NCI-H2227 (cell line): Measurements from ENCODE around the gene ERC1.

Experiments
- DNase-seq: peaks from one replicate; lab custom pipeline; 2025; ENCODE audit not compliant: unreplicated experiment; lab: John Stamatoyannopoulos, UW

The ERC1 gene

DNA sequence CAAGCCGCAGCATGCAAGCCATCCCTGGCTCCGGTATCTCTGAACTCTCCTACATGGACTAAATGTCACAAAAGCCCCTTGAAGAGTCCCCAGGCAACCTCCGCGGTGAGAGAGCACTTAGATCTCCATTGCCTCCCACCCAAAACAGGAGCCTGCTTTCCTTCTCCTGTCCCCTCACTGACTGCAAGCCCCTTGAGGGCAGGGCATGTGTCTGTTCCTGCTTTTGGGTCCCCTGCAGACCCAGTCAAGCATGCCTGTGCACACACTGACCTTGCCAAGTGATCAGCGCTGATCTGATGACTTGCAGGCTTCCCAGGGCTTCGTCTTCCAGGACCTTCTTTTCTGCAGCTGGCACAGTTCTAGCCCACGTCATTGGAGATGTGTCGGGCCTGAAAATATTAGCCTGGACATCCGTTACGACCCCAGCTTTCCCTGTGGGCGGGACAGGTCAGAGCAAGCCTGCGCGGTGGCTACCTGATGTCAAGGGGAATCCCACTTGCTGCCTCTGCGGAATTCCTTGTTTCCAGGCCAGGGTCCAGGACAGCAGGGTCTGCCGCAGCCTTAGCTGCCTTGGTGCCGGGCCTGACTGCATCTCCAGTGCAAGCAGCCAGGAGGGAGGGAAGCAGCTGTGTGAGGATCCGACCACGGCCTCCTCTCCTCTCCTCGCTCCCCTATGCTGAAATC lies 510.8 kb downstream of the ERC1 start:
- no peak for DNase-seq

DNA sequence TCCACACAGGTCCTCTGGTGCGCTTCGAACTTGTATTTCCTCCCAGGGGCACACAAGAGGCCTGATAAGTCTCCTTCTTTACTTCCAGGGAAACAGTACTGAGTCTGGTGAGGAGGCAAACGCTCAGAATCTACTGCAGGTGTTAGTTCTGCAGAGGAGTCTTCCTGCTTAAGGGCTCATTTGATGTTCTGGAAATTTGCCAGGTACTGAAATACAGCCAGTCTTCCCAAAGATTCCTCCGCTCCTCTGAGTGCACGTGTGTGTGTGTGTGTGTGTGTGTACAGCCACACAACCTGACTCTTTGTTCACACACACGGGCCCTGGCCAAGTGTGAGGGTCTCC lies 511.3 kb downstream of the ERC1 start:
- DNase-seq, result peak; percentile 31

DNA sequence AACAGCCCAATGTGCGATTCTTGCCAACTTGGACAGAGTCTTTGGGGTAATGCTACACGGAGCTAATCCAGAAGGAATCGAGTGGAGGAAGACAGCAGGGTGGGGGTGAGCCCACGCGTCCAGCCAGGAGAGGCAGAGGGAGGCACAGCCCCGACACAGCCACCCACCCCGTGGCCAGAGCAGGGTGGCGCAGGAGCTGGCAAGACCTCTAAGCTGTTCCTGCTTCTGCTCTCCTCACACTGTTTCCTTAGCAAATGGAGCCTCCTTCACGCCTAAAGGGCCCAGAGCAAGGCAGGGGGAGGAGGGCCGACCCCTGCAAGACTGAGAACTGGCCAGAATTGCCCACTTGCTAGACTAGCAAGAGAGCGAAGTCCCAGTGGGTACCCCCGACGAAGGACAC lies 511.8 kb downstream of the ERC1 start:
- no peak for DNase-seq

DNA sequence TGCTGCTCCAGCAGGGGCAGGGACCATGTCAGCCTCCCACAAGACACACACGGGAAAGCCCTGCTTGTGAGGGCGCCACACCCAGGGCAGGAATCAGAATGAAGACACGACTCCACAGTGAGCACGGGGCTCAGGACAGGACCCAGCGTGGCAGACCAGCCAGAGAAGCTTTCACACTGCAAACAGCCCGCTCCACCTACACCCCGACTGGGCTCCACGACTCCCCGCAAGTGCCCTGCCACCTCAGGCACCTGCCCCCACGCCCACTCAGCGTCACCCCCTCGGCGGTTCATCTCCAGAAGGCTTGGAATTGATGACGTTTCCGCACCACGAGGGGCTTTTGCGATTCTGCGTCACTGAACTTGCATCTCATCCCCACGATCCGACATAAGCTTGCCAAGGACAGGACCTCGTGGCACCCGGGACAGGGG lies 512.3 kb downstream of the ERC1 start:
- no peak for DNase-seq

DNA sequence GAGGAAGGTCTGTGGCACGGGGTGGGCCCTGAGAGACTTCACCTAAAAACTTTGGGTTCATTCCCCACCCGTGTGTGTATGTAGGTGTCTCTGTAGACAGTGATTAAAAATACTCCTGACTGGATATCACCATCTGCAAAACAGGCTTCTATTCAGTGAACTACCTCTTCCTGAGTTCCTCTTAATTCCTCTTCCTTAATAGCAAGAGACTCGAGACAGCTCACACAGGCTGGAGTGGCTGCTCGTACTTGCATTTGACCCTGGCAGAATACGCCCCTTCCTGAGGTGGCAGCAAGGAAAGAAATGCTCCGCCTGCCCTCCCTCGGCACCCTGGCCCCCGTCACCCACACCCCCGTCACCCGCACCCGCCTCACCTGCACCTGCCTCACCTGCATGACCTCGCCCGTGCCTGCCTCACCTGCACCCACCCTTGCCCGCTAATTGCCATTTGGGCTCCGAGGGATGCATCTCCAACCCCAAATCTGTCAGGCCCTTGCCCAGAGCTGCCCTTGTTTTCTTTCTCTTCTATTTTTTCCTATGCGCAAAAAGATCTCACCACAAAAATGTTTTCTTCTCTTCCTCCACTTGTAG lies 513.4 kb downstream of the ERC1 start:
- no peak for DNase-seq

DNA sequence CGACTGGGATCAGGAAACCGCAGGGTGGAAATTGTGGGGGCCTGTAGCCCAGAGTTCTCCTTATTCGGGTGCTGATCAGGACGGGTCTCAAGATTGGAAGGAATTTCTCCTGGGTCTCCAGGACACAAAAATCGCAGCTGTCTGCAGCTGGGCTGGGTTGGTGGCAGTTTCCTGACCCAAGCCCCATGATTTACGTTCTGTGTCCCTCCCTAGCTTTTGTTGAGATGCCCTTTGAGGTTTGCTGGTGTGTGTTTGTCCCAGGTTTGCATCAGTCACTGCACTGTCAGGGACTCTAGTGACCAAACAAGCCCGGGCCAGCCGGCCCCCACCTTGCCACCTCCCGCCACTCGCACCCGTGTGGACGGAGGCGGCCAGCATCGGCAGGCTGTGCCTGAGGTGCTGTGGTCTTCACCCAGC lies 513.9 kb downstream of the ERC1 start:
- no peak for DNase-seq

DNA sequence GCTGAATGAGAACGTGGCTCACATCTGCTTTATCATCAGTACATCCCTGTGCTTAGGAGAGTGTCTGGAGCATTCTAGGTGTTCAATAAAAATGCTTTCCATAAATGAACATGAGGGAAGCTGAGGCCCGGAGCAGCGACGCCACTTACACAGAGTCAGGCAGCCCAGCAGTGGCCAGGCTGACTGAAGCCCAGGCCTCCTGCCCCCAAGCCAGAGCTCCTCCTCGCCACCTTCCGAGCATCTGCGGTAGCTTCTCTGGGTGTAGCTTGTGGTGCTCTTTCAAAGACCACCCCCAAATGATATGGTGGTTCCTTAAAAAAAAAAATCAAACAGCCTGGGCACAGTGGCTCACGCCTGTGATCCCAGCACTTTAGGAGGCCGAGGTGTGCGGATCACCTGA lies 514.6 kb downstream of the ERC1 start:
- DNase-seq, result no peak

DNA sequence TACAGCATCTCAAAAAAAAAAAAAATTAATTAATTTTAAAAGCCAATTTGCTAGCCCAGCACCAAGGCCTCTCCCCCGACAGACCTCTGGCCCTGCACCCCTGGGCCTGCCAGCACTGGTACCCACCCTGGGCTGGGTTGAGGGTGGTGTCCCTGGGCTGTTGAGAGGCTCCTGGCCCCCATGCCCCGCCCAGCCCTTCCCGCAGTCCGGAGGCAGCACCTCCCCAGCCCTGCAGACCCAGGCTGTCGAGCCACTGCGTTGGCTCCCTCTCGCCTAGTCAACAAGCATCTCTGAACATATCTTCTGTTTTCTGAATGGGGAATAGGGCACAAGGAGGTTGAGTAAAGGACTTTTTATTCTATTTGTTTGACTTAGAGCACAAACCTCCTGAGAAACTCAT lies 516.3 kb downstream of the ERC1 start:
- no peak for DNase-seq

DNA sequence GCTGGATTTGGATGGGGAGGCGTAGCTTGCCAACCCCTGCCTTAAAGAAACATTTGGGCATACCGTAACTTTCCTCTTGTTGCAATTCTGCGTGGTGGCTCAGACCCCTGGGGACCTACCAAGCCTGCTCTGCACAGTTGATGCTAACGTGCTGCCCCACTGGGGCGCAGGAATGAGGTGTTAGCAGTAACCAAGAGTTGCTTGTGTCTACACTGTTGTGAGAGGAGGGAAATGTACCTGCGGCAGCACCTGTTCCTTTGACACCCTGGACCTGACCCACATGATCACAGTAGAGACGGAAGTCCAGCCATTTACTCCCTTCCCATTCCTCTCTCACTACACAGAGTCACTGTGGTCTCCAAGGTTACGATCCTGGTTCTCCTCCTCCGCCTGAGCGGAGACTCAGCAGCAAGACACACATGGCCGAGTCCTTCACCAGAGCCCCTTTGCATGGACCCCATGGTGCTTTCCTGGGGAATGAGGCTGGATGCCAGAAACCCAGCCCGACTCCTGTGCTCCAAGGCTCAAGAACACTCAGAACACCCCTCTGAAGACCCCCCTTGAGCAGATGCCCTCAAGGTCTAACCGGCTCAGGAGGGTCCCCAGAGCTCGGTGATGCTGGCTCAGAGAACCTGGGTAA lies 518.5 kb downstream of the ERC1 start:
- DNase-seq, result no peak

DNA sequence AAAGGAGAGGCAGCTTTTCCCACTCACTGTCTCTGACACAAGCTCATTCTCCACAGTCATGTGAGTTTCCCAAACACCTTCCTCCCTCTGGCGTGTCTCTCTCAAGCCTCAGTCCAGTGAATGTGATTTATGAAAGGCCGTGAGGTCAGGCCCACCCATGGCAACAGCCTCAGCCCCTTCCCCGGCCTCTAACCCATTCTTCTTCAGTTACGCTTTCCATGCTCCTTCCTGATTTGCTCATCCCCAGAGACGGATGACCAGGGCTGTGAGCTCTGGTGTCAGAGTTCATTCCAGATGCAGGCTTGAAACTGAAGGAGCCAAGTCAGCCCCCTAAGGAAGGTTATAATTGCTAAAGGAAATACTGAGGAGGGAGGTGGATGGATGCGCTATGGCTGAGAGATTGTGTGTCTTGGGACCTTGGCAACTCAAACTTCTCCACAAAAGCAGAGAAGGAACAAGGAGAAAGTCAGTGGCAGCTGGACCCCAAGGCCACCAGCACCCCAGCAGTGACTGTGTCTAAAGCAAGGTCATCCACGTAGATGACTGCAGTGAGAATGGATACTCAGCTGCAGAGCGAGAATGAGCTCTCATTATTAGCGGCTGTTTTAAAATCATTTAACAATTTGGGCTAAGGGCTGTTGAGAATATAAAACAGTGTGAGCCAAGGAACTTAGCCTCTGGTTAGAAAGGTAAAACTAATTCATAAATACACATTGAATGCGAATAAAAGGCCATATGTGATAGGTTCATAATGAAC lies 519.2 kb downstream of the ERC1 start:
- DNase-seq, result no peak

DNA sequence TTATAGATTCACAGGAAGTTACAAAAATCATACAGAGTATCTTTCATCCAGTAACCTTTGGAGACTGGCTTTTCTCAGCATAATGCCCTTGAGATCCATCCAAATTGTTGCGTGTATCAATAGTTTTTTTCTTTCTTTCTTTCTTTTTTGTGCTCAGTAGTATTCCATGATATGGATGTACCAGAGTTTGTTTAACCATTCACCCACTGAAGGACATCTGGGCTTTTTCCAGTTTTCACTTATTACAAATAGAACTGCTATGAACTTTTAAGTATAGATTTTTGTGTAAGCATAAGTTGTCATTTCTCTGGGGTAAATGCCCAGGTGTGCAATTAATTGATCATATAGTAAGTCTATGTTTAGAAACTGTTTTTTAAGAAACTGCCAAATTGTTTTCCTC lies 524.0 kb downstream of the ERC1 start:
- DNase-seq, result no peak

DNA sequence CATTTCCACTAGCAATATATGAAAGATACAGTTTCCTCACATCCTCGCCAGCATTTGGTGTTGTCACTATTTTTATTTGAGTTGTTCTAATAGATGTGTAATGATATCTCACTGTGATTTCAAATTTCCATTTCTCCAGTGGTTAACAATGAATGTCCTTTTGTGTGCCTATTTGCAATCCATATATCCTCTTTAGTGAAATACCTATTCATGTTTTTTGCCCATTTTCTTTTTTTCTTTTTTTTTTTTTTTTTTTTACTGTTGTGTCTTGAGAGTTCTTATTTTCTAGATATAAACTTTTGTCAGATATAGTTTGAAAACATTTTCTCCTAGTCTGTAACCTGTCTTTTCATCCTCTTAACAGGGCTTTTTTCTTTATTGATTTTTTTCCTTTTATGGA lies 524.4 kb downstream of the ERC1 start:
- no peak for DNase-seq

DNA sequence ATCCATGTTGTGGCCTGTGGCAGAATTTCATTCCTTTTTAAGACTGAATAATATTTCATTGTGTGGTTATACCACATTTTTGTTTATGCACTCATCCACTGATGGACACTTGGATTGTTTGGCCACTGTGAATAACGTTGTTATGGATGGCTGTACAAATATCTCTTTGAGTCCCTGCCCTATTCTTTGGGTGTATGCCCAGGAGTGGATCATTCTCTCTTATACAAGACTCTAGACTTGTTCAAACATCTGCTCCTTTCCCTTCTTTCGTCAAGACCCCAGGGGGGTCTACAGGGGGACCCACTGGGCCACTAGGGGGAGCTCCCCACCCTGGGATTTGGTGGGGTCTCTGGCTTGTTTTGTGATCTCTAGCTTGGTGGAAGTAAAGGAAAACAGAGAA lies 526.0 kb downstream of the ERC1 start:
- DNase-seq, result no peak

DNA sequence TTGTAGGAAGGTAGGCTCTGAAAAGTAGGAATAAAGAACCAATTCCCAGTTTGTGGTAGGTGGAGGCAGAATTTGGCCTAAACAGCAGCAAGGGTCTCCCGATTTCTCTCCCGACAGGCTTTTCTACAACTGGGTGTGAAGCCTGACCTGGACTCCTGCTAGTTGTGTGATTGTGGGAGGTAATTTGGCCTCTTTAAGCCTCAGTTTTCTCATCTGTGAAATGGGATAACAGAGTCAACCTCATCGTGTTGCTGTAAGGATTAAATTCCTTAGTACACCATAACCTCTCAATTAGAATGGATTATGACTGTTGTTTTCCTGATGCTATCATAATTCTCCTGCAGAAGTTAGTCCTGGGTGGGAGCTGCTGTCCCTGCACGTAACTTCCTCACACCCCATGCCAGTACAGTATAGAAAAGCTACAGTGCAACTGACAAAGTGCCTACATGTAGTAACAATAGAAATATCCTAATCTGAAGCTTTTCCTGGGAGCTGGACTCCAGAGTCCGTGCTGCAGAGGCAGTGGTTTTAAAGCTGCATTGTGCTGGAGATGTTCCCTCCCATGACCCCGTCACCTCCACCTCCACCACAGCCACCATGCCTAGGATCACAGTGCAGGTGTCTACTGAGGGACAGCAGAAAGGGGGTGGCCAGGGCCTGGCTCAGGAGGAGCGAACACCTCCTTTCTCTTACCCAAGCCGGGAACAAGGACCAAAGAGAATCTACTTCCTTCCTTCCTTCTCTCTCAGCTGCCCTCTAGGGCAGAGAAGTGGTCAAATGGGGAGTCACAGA lies 526.9 kb downstream of the ERC1 start:
- no peak for DNase-seq

DNA sequence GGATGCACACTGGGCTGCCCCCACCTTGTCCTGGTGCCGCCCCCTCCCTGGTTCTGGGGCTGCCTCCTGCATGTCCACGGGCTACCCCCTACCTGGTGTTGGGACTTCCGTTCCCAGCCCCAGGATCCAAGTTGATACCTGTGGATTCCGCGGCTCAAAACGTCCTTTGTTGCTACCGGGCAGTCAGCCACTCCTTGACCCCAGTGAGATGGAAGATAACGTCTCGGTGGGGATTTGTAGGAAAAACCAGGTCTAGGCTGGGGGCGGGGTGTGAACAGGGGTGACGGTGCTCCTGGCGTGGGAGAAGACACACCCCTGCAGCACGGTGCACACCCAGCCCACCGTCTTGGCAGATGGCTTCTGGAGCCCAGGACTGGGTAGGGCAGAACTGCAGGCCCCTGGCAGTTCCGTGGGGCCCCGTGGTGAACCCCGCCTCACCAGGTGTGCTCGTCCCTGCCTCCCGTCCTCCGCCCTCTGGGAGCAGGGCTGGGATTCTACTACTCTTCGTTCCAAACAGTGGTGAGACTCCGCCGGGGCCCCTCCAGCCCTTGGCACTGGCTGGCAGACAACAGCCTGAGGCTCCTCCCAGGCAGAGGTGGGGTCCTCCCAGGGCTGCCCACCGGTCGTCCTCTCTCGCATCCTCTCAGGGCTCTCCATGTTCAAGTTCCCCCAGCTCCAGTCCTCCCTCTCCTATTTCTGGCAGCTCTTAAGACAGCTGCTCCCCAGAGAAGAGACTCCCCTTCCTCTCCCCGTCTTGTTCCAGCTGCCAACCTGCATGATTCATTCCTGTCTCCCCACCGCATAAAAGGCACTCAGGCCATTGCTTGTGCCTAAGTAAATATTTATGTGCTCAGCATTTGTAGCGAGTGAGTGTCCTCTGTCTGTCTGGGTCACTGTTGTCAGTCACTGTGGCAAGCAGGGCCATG lies 527.8 kb downstream of the ERC1 start:
- no peak for DNase-seq

DNA sequence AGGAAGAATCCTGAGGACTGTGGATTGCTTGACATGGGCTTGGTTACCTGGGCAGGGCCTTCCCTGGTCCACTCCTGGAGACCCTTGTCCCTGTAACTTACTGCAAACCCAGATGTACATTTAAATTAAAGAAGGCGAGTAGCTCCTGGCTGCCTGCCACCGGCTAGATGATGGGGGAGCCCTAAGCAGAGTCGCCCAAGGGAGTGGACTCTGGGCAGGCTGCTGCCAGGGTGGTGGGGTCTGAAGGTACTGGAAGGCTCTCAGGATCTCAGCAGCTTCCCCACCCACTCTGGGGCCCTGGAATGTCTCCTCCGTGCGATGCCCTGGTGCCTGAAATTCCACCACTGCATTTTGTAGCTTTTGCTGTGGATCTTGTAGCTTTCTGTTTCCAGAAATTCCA lies 528.6 kb downstream of the ERC1 start:
- no peak for DNase-seq

DNA sequence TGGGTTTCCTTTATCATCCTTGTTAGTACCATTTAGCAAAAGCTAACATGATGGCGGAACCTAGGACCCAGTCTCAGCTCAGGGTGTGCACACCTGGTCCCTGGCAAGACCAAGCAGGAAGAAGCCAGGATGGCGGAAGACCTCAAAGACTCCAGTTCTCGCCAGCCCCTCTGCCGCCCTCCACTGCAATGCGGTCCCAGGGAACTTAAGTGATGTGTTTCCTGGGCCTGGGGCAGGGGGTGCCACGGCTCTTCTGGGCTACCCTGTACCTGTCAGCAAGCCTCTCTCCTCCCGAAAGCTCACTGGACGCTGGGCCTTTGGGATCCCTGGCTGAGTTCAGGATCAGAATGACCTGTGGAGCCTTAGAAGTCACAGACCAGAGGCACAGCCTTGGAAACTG lies 532.0 kb downstream of the ERC1 start:
- DNase-seq, result no peak

DNA sequence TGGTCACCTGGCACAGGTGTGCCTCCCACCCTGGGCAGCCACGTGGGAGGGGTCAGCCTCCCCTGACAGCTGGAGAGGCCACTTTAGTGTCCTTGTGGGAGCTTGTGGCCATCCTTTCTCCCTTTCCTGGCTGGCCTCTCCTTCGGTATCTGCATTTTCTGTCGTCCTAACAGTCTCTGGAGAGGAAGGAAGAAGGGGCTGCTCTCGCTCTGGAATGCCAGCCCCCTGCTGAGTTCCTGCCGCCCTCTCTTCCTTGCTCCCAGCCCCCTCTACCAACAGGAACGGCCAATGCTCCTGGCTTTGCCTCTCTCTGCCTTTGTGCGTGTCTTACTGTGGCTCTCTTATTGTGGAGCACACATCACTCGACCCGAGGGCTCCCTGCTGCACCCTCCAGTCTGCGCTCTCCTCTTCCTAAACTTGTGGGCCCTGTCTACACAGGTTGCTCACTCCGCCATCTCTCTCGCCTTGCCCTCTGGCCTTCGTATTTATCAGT lies 532.6 kb downstream of the ERC1 start:
- DNase-seq, result no peak

DNA sequence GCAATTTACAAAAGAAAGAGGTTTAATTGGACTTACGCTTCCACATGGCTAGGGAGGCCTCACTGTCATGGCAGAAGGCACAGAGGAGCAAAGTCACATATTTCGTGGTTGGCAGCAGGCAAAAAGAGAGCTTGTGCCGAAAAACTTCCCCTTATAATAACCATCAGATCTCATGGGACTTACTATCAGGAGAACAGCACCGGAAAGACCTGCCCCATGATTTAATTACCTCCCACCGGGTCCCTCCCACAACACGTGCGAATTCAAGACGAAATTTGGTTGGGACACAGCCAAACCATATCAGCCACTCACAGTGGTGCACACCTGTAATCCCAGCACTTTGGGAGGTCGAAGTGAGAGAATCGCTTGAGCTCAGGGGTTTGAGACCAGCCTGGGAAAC lies 534.8 kb downstream of the ERC1 start:
- DNase-seq, result no peak

DNA sequence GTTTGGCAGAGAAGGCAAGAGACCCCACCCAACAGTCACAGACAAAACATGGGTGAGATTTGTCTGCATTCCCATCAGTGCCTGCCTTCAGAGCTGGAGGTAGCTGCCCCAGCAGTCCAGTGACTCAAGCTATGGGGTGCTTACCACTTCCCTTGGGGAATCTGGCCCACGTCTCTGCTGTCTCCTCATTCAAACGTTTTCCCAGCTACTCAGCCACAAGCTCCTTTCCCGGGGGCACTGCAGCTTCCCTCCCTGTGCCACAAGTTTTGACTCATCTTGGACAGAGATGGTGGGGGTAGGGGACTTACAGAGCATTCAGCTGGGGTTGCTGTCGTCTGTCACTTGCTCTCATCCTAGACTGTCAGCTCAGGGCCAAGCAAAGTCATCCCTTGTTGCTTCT lies 536.8 kb downstream of the ERC1 start:
- DNase-seq, result no peak
